ENCODE measurements around the gene HSF2. TPM values are rescaled to one million over a fixed set of nuclear protein-coding genes. Genes with fewer than 3 reads are reported as not detected.

The HSF2 gene
- total and polyA plus RNA-seq, 2 of the 13 experiments (the other 11 are each of a cell fraction or from before 2014, with no cell fraction given): 24.8 to 26.4 TPM

DNA sequence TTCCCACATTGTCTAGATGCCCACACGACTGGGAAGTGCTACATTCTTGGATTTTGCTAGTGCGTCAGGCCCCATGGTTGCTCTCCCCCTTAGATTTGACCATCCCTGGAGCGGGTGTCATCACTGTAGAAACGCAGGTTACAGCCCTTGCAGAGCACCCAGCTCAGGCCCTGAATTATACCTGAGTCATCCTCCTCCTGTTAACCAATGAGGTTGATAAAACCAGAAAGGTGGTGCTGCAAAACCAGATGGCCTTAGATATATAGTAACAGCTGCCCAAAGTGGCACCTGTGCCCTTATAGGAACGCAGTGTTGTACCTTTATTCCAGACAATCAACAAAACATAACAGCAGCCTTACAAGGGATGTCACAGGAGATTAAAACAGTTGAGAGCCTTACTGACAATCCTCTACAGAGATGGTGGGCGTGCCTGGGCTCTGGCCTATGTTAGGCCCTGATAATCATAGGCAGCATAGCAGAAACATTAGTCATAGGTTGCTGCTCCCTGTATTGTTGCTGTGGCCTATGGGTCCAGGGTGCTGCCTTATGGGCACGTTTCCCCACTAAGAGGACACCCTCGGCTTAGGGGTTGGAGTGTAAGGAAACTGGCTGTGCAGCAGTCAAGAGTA lies 33.6 kb upstream of the HSF2 start:
- Histone ChIP-seq H3K4me3 (replicated peaks in 1 of 3; ENCODE audit: insufficient read depth in 1 of 3, low read depth in 2 of 3, low read length in 3 of 3) (no peak overlapping the region), H3K4me1 (ENCODE audit: insufficient read depth, low read length) (no peaks in the 10 kb centered on the region), H3K79me2 (ENCODE audit: insufficient read depth, low read length) (no peaks in the 10 kb centered on the region), H4K20me1 (ENCODE audit: insufficient read depth, low read length) (no peaks in the 10 kb centered on the region), H2AFZ (ENCODE audit: low read length) (no peak overlapping the region), H3K27ac (ENCODE audit: extremely low read length, insufficient read depth, low read length) (no peak overlapping the region), H3K36me3 (replicated peaks in 1 of 2; ENCODE audit: control insufficient read depth in 1 of 2, insufficient read depth in 2 of 2, low read length in 2 of 2) (no peaks in the 10 kb centered on the region), H3K27me3 (ENCODE audit: control insufficient read depth in 1 of 2, insufficient read depth in 2 of 2, low read length in 2 of 2) (no peaks in the 10 kb centered on the region; a peak in 1 of 5 replicates), H3K9ac (ENCODE audit: insufficient read depth, low read depth, low read length) (no peak overlapping the region), H3K4me2 (ENCODE audit: low read depth, low read length) (no peak overlapping the region), H3K9me3 (ENCODE audit: low read length) (no peaks in the 10 kb centered on the region)
- in situ Hi-C loops (cut with HindIII; ENCODE audit: extremely low pct_ligation_motif_present, low pct_unique_long_range_greater_than_20kb): no loop called here
- 37% methylated on average over 6 of the region's 8 CpGs for WGBS (ENCODE audit: low lambda C conversion rate)
- FAIRE-seq: no peak
- CTCF ChIA-PET (ENCODE audit: low intra/inter-chr PET ratio, low total read pairs): no interaction called here
- POLR2A ChIA-PET: no interaction called here
- intact Hi-C loops (cut with micrococcal nuclease; ENCODE audit: unreplicated experiment): no loop called here
- peak; percentile 10 for DNase-seq (ENCODE audit: low spot score)
- peak; percentile 53; the same call in 2 of the 3 replicates for ATAC-seq
- TF ChIP-seq, protein P1, sequence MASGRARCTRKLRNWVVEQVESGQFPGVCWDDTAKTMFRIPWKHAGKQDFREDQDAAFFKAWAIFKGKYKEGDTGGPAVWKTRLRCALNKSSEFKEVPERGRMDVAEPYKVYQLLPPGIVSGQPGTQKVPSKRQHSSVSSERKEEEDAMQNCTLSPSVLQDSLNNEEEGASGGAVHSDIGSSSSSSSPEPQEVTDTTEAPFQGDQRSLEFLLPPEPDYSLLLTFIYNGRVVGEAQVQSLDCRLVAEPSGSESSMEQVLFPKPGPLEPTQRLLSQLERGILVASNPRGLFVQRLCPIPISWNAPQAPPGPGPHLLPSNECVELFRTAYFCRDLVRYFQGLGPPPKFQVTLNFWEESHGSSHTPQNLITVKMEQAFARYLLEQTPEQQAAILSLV (CRISPR knock-in tag; IDR thresholded peaks at IDR 0.05; ENCODE audit: borderline replicate concordance): no peak
- TF ChIP-seq FOSL2 (CRISPR knock-in tag; IDR thresholded peaks at IDR 0.05) (peak; percentile 69), BHLHE40 (IDR thresholded peaks at IDR 0.05; ENCODE audit: low read length) (0 out of 2 replicates have a peak, but pooled peaks have one; percentile 9), ELF1 (CRISPR knock-in tag; IDR thresholded peaks at IDR 0.05) (no peak), ZNF660 (CRISPR knock-in tag; IDR thresholded peaks at IDR 0.05; ENCODE audit: borderline replicate concordance, low read depth) (no peak), MAFF (IDR thresholded peaks at IDR 0.05; ENCODE audit: low read depth, low read length) (no peak), CEBPB (IDR thresholded peaks at IDR 0.05; ENCODE audit: borderline replicate concordance, low read depth, low read length) (no peak), MED13 (CRISPR knock-in tag; IDR thresholded peaks at IDR 0.05) (no peak)
- TF ChIP-seq, protein P2, sequence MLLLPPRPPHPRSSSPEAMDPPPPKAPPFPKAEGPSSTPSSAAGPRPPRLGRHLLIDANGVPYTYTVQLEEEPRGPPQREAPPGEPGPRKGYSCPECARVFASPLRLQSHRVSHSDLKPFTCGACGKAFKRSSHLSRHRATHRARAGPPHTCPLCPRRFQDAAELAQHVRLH (CRISPR knock-in tag; IDR thresholded peaks at IDR 0.05; ENCODE audit: borderline replicate concordance, low read depth): no peak
- no TSS peak for BruUV-seq (replicated peaks)
